GM12873 (cell line): Measurements from ENCODE around the gene AKR1C2.

ENCODE experiments used
- CTCF ChIP-seq: IDR thresholded peaks from 2 replicates; pipeline ENCODE4 v1.5.1; 2012; ENCODE audit warnings: low read depth, mild to moderate bottlenecking, moderate library complexity, low read length, control low read depth; ENCODE audit not compliant: insufficient read depth; ENCODE audit errors: missing control alignments

The AKR1C2 gene

GRCh38 chr10:4939224-4940072 is 64.2 kb downstream of the AKR1C2 start:
- no peak for TF ChIP-seq CTCF
